Liver (tissue), 9 donors: ENCODE results near the gene C1QL4. TPM values are rescaled to one million over a fixed set of nuclear protein-coding genes. Genes with fewer than 3 reads are reported as not detected.

Experiments
- DNase-seq: peaks from one replicate; pipeline ENCODE4 v3.0.0-alpha.2; 2017; ENCODE audit warnings: low spot score
- H3K27ac ChIP-seq, 2 donors: one replicate each; pipeline ENCODE4 v1.7.0; 2013; ENCODE audit warnings: inconsistent platforms in 2 of 2, low read length in 2 of 2, control low read depth in 1 of 2, low read depth in 1 of 2, mild to moderate bottlenecking in 1 of 2
- H3K27me3 ChIP-seq, 4 donors: one replicate each; pipeline versions ENCODE4 v1.6.1 to v1.7.0; 2013; ENCODE audit warnings: low read length in 3 of 4, inconsistent platforms in 1 of 4, mild to moderate bottlenecking in 1 of 4, moderate library complexity in 1 of 4; ENCODE audit not compliant: control insufficient read depth in 4 of 4, insufficient read depth in 4 of 4
- H3K36me3 ChIP-seq, 4 donors: one replicate each; pipeline versions ENCODE4 v1.6.1 to v1.7.0; 2013; ENCODE audit warnings: low read length in 3 of 4, mild to moderate bottlenecking in 3 of 4, low read depth in 1 of 4, moderate library complexity in 1 of 4; ENCODE audit not compliant: control insufficient read depth in 4 of 4, insufficient read depth in 3 of 4
- H3K4me1 ChIP-seq, 4 donors: one replicate each; pipeline versions ENCODE4 v1.6.1 to v1.7.0; 2013; ENCODE audit warnings: low read length in 3 of 4, mild to moderate bottlenecking in 3 of 4, moderate library complexity in 1 of 4; ENCODE audit not compliant: control insufficient read depth in 4 of 4, insufficient read depth in 4 of 4
- H3K4me3 ChIP-seq, 3 donors: one replicate each; pipeline versions ENCODE4 v1.6.1 to v1.7.0; 2013; ENCODE audit warnings: low read length in 3 of 3, control low read depth in 1 of 3, low read depth in 1 of 3, mild to moderate bottlenecking in 1 of 3
- H3K9ac ChIP-seq, 2 donors: one replicate each; pipeline ENCODE4 v1.7.0; 2013; ENCODE audit warnings: low read length in 2 of 2, mild to moderate bottlenecking in 2 of 2, moderate library complexity in 2 of 2, control low read depth in 1 of 2, low read depth in 1 of 2
- H3K9me3 ChIP-seq, 4 donors: one replicate each; pipeline versions ENCODE4 v1.6.1 to v1.7.0; 2013; ENCODE audit warnings: low read length in 3 of 4; ENCODE audit not compliant: control insufficient read depth in 4 of 4
- CTCF ChIP-seq: fragments of 150-350 bp; IDR thresholded peaks from 2 replicates; pipeline ENCODE4 v1.5.1; 2017; ENCODE audit warnings: improper control_type of control experiment, low read depth, low read length; ENCODE audit not compliant: missing input control
- FOXA1 ChIP-seq: IDR thresholded peaks from 2 replicates; pipeline ENCODE4 v1.6.1; 2016; ENCODE audit warnings: antibody characterized with exemption
- HNF4A ChIP-seq, 2 donors: conservative IDR thresholded peaks; 2 replicates each; pipeline ENCODE4 v1.6.1; 2016; ENCODE audit warnings: antibody characterized with exemption in 2 of 2, mild to moderate bottlenecking in 2 of 2
- HNF4G ChIP-seq: IDR thresholded peaks from 2 replicates; pipeline ENCODE4 v1.6.1; 2016; ENCODE audit warnings: antibody characterized with exemption
- NR2F2 ChIP-seq: IDR thresholded peaks from 2 replicates; pipeline ENCODE4 v1.6.1; 2016; ENCODE audit warnings: antibody characterized with exemption
- RAD21 ChIP-seq, 2 donors: IDR thresholded peaks; 2 replicates each; pipeline ENCODE4 v1.6.1; 2016; ENCODE audit warnings: antibody characterized with exemption in 2 of 2, mild to moderate bottlenecking in 2 of 2
- SP1 ChIP-seq: IDR thresholded peaks from 2 replicates; pipeline ENCODE4 v1.6.1; 2018; ENCODE audit warnings: antibody characterized with exemption, mild to moderate bottlenecking
- TAF1 ChIP-seq: conservative IDR thresholded peaks from 2 replicates; pipeline ENCODE4 v1.6.1; 2016; ENCODE audit warnings: antibody characterized with exemption, mild to moderate bottlenecking
- YY1 ChIP-seq: IDR thresholded peaks from 2 replicates; pipeline ENCODE4 v1.6.1; 2016; ENCODE audit warnings: antibody characterized with exemption, mild to moderate bottlenecking
- WGBS: extraction: QIAGEN DNeasy Blood & Tissue Kit; methylation state at CpG from one replicate; pipeline ENCODE4 v1.1.7; 2013; 5-methylcytosine and 5-hydroxymethylcytosine counted together
- polyA plus RNA-seq, 2 donors: library from polyadenylated mRNA; stranded (reverse) in 1 of 2; unstranded in 1 of 2; fragments of 200-250 nt in 1 of 2; fragments of >200 nt in 1 of 2; fragmentation: Nextera tagmentation in 1 of 2; extraction: Ambion mirVana in 1 of 2; gene quantifications; one replicate each; pipeline versions ENCODE4 v1.2.1 to v1.2.3, GENCODE V29; 2013 to 2015
- total RNA-seq, 2 donors: library from RNA; depleted of rRNA; stranded (reverse); fragments of >200 nt; gene quantifications; one replicate each; pipeline ENCODE4 v1.2.3, GENCODE V29; 2014
- donor health status: healthy.
- donor health status: healthy.
- donor health status: healthy.
- donor health status: healthy.
- donor health status: healthy.

Gene C1QL4
- total and polyA plus RNA-seq, 4 donors = not detected

- no peaks in the 10 kb centered on the region for H3K36me3 ChIP-seq
- no peak overlapping the region for H3K4me3 ChIP-seq
- no peak overlapping the region for H3K27ac ChIP-seq
- DNase-seq = no peak
- no peaks in the 10 kb centered on the region for H3K9me3 ChIP-seq
- peaks cover 7 to 13% (median 11%) of the 10 kb centered on the region in 4 donors for H3K27me3 ChIP-seq
- no peak overlapping the region for H3K9ac ChIP-seq
- WGBS = 6% methylated on average over 77 of the region's 77 CpGs
- H3K4me1 ChIP-seq = peaks cover 0 to 14% (median 7%) of the 10 kb centered on the region in 4 donors
- no peak for TF ChIP-seq SP1
- no peak for TF ChIP-seq TAF1
- no peak for TF ChIP-seq NR2F2
- TF ChIP-seq HNF4G = no peak
- no peak for TF ChIP-seq YY1
- no peak for TF ChIP-seq HNF4A (conservative IDR thresholded peaks at IDR 0.05)
- no peak for TF ChIP-seq CTCF
- TF ChIP-seq RAD21 (IDR thresholded peaks at IDR 0.05) = no peak
Observed at GRCh38 chr12:49296836-49297694, 39.9 kb downstream of the C1QL4 start.

GRCh38 chr12:49296034-49296835, 40.8 kb downstream of the C1QL4 start:
- H3K4me3 ChIP-seq = no peak overlapping the region
- peaks cover 7 to 13% (median 9%) of the 10 kb centered on the region in 4 donors for H3K27me3 ChIP-seq
- H3K9me3 ChIP-seq = no peaks in the 10 kb centered on the region
- TF ChIP-seq HNF4G (no peak), FOXA1 (no peak), RAD21 (IDR thresholded peaks at IDR 0.05) (peak in 1 of 2 donors; percentile 42), CTCF (peak; percentile 45)
- peak; percentile 74 for DNase-seq
- no peak overlapping the region for H3K27ac ChIP-seq
- H3K36me3 ChIP-seq = no peaks in the 10 kb centered on the region
- peaks cover 0 to 14% (median 7%) of the 10 kb centered on the region in 4 donors for H3K4me1 ChIP-seq
- no peak overlapping the region for H3K9ac ChIP-seq
- WGBS = 21% methylated on average over 54 of the region's 54 CpGs
